T47D (cell line): ENCODE data around the gene KMT2B.

Source experiments
- DNase-seq, 2 experiments: peaks; one replicate each; pipeline versions ENCODE4 v3.0.0 to v3.0.0-alpha.2; 2011 to 2012; ENCODE audit warnings: low read depth in 1 of 2, low spot score in 1 of 2
- JUND ChIP-seq: IDR thresholded peaks from 2 replicates; pipeline ENCODE4 v1.6.1; 2012; ENCODE audit warnings: low read depth
- in situ Hi-C: cut with HindIII; loops from 2 replicates; pipeline ENCODE4 v1.10.0; 2016; ENCODE audit warnings: low sequenced_read_pairs, low pct_unique_long_range_greater_than_20kb

Gene KMT2B

GRCh38 chr19:35755131-35755549, 37.3 kb downstream of the KMT2B start:
- DNase-seq, result no peak
- TF ChIP-seq JUND, result no peak
- in situ Hi-C loops, result no loop called here

- in situ Hi-C loops, result no loop called here
- TF ChIP-seq JUND, result no peak
- no peak for DNase-seq
Observed at GRCh38 chr19:35755550-35756376, 38.0 kb downstream of the KMT2B start.

- in situ Hi-C loops, result no loop called here
- DNase-seq, result no peak
- no peak for TF ChIP-seq JUND
Observed at GRCh38 chr19:35756377-35757230, 38.8 kb downstream of the KMT2B start, which contains the start of gene HSPB6. TSS of gene HSPB6 (minus strand) at chr19:35757029. CDS start at chr19:35757008, 21 bp downstream.

GRCh38 chr19:35757231-35757748, 39.5 kb downstream of the KMT2B start:
- TF ChIP-seq JUND, result no peak
- DNase-seq, result no peak
- in situ Hi-C loops, result no loop called here

GRCh38 chr19:35757749-35758608, 40.2 kb downstream of the KMT2B start, which contains the start of gene PROSER3:
TSS of gene PROSER3 (plus strand) at chr19:35758176. CDS start at chr19:35758216, 40 bp downstream.
- in situ Hi-C loops, result no loop called here
- peak; percentile 91 to 99 for DNase-seq
- no peak for TF ChIP-seq JUND

GRCh38 chr19:35759697-35760096, 41.9 kb downstream of the KMT2B start:
- DNase-seq, result no peak
- TF ChIP-seq JUND, result no peak
- in situ Hi-C loops, result no loop called here

- no peak for TF ChIP-seq JUND
- in situ Hi-C loops, result no loop called here
- no peak for DNase-seq
Observed at GRCh38 chr19:35760711-35761349, 43.0 kb downstream of the KMT2B start.

GRCh38 chr19:35764432-35765315, 46.9 kb downstream of the KMT2B start:
- no peak for DNase-seq
- in situ Hi-C loops, result no loop called here
- no peak for TF ChIP-seq JUND

- no peak for DNase-seq
- in situ Hi-C loops, result no loop called here
- no peak for TF ChIP-seq JUND
Observed at GRCh38 chr19:35766571-35767104, 48.8 kb downstream of the KMT2B start.

GRCh38 chr19:35767288-35768081, 49.7 kb downstream of the KMT2B start:
- no peak for DNase-seq
- TF ChIP-seq JUND, result no peak
- in situ Hi-C loops, result no loop called here
